ENCODE data around the gene TLE5.

GRCh38 chr19:3005345-3005744, 57.0 kb downstream of the TLE5 start:
- TF ChIP-seq, protein P1, sequence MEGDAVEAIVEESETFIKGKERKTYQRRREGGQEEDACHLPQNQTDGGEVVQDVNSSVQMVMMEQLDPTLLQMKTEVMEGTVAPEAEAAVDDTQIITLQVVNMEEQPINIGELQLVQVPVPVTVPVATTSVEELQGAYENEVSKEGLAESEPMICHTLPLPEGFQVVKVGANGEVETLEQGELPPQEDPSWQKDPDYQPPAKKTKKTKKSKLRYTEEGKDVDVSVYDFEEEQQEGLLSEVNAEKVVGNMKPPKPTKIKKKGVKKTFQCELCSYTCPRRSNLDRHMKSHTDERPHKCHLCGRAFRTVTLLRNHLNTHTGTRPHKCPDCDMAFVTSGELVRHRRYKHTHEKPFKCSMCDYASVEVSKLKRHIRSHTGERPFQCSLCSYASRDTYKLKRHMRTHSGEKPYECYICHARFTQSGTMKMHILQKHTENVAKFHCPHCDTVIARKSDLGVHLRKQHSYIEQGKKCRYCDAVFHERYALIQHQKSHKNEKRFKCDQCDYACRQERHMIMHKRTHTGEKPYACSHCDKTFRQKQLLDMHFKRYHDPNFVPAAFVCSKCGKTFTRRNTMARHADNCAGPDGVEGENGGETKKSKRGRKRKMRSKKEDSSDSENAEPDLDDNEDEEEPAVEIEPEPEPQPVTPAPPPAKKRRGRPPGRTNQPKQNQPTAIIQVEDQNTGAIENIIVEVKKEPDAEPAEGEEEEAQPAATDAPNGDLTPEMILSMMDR (IDR thresholded peaks at IDR 0.05) = no peak
- TF ChIP-seq POLR2A (IDR thresholded peaks at IDR 0.05) (no peak), POLR2AphosphoS5 (IDR thresholded peaks at IDR 0.05) (no peak)

All from gastroesophageal sphincter (tissue), 3 donors.